Measurements from ENCODE around the gene ANKFN1.
"Not testable (repeated sequence)": the region's sequence is repeated elsewhere in the genome, so short reads cannot be mapped to it uniquely, and the experiment has no call there.

The ANKFN1 gene

GRCh38 chr17:56185491-56186221 is 32.4 kb downstream of the ANKFN1 start:
- DNase-seq = no peak

- no peak for DNase-seq
These were observed 33.0 kb downstream of the ANKFN1 start for GRCh38 chr17:56186222-56186786.

GRCh38 chr17:56203430-56203829 is 50.2 kb downstream of the ANKFN1 start:
- no peak for DNase-seq

- DNase-seq = no peak
These were observed 53.1 kb downstream of the ANKFN1 start for GRCh38 chr17:56206351-56206750.

GRCh38 chr17:56213031-56213430 is 59.8 kb downstream of the ANKFN1 start:
- no peak for DNase-seq

- DNase-seq = no peak
These were observed 64.6 kb downstream of the ANKFN1 start for GRCh38 chr17:56217921-56218320.

GRCh38 chr17:56222255-56222654 is 69.0 kb downstream of the ANKFN1 start:
- no peak for DNase-seq

- DNase-seq = no peak
These were observed 77.4 kb downstream of the ANKFN1 start for GRCh38 chr17:56230660-56231059.

DNA sequence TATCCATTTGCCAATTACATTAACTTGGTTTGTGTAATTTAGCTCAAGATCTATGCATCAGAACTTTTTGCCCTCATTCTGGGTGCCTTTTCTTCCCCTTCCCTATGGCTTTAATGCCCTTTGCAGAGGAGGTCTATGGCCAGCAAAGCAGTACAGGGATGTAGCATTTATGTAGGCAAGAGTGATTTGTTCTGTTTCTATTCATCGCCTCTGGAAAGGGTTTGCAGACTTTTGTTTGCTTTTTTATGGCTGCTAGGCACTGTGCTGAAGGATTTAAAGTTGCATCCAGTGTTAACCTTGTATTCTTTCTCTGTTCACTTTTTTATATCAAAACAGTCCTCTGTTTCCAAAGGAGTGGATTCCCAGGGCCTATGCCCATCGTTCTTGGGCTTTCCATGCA is 78.0 kb downstream of the ANKFN1 start:
- DNase-seq = no peak

DNA sequence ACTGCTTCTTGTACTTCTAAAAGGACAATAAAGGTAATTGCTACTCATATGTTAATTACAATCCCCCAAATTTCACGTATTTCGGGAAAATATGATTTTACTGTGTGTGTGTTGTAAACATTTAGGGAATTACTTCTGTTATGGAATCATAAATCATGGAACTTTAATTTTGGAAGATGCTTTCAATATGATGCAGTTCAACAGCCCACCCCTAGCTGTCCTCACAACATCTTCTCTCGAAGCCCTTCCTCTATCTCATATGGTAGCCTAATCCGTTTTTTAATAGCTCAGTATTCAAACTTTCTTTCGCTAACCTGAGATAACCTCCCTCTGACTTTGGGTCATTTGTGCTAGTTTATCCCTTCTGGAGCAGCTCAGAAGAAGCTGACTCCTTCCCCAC is 78.4 kb downstream of the ANKFN1 start:
- DNase-seq = no peak

GRCh38 chr17:56244268-56244890 is 91.1 kb downstream of the ANKFN1 start:
- no peak for DNase-seq

- no peak for DNase-seq
These were observed 94.5 kb downstream of the ANKFN1 start for GRCh38 chr17:56247816-56248215.

DNA sequence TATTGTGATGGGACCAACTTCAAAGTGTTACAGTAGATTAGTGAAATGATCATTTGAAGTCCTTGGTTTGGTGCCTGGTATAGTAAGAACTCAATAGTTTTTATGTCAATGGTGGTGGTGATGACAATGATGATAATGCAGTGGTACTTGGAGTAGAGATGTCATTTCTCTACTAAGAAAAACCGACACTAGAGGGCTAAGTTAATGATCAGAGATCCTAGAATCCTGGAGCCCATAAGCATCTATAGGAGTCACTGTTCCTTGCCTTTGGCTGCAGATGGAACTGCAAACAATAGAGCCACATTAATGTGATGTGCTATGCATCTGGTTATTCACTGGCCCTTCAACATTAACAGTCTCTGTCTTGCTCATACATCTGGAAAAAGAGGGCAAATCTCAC is 103.8 kb downstream of the ANKFN1 start:
- DNase-seq = no peak

DNA sequence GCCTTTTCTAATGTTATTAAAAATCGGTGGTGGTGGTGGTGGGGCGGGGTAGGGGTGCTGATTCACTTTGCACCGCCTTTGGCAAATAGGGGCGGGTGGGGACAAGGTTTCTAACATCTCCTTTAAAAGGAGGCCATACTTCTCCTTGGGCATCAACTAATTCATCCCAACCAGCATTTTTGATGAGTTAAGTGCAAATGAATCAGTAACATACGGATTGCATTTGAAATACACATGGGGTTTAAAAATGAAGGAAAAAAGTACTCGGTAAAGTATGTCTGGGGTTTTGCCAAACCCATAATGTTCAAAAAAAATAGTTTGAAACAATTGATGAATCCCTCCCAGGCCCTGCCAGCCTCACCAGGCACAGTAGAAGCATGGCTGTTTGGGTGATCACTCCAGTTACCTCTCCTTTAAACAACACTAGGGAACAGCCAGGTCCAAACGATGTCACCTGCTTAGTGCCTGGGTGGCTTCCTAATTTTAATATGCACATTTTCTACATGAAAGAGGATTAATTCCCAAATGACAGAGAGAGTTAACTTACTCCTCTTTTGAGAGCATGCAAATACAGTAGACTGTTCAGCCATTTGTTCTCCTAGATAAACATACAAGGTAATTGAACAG is 107.2 kb downstream of the ANKFN1 start:
- no peak for DNase-seq

DNA sequence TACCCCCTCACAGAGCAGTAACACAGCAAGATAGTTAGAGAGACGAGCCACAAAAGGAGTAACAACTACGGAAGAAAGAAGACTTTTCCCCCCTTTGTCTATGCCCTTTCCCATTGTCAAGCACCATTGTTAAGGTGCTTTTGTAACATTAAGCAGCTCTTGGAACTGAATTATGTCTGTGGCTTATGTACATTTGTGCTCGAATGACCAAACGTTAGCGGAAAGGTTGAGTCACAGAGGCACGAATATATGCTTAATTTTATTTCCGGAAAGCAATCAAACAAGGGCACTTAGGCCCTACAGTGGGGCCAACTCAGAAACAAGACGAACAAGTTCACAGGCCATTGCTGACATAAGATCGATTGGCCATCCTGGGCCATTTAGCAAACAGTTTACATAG is 109.5 kb downstream of the ANKFN1 start:
- no peak for DNase-seq

- DNase-seq = no peak
These were observed 116.5 kb downstream of the ANKFN1 start for GRCh38 chr17:56269556-56270389.

DNA sequence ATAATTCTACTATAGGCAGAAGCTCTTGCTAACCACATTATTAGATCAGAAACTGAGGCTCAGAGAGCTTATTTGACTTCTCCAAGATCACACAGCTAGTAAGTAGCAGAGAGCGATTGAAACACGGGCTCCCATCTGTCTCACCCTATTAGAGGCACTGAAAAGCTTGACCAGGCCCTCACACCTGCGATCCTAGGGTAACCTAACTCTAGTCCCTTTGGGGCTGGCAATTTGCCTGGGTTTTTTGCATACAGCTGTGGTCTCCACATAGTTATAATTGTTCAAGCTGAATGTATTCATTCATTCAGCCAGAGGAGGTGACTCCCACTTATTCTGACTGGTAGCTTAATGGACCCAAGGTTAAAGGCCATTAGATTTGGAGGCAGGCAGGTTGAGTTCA is 121.2 kb downstream of the ANKFN1 start:
- DNase-seq = no peak

DNA sequence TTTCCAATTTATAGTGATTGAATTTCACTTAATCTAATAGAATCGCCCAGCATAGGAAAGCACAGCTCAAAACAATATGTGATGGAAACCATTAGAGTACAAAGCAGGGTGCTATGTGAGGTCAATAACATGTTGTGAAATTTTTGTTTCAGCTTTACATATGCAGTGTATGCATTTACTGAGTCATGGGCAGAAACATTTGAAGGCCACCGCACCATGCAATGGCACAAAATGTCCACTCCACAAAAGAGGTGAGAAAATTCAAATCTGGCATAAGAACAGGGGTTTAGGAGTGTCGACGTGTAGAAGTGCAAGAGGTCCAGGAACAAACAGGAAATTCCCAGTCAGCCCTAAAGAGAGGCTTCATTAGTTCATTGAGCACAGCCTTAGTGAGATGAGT is 131.2 kb downstream of the ANKFN1 start:
- no peak for DNase-seq

DNA sequence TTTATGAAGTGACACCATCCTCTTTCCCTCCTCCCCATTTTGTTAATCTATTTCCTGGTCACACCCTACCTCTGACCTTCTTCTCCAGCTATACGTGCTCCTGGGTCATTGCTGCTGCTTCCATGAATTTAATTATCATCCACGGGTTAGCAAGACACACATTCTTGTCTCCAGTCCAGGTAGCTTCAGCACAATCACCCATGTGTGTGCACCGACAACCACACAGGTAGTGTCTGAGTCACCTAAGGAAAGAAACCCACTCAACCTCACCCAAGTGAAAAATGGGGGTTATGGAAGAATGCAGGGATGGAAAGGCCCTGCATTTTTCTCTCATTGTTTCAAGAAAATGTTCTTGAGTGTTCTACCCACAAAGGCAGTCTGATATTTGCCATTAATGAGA is 135.5 kb downstream of the ANKFN1 start:
- DNase-seq = not testable (repeated sequence)

DNA sequence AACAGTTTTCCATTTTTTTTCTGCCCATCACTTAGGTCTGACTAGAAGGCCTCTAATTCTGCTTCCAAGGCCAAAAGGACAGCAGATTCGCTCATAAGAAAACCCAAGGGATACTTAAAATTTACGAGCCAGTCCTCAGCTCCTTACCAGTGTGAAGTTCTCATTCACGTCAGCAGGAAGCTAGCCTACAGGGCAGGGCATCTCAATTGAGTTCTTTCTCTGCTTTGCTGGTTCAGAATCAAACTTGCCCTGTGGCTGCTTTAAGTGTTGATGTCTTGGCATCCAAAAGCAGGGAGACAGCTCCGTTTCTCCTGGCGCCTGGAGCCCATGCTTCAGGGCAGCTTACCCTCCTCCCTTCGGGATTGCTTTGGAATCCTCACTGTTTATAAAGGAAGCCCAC is 136.0 kb downstream of the ANKFN1 start:
- no peak for DNase-seq

GRCh38 chr17:56290101-56290801 is 137.0 kb downstream of the ANKFN1 start:
- DNase-seq = no peak

GRCh38 chr17:56290802-56291118 is 137.5 kb downstream of the ANKFN1 start:
- DNase-seq = no peak
